UCSD-AML1 (cell line): ENCODE data around the gene MGMT.

Experiments used
- DNase-seq: peaks from one replicate; lab custom pipeline; 2025; ENCODE audit not compliant: unreplicated experiment; lab: John Stamatoyannopoulos, UW

MGMT gene

GRCh38 chr10:129705676-129706075 is 238.6 kb downstream of the MGMT start:
- DNase-seq = no peak

GRCh38 chr10:129706081-129706480 is 239.0 kb downstream of the MGMT start:
- no peak for DNase-seq

- no peak for DNase-seq
These were observed 239.5 kb downstream of the MGMT start for GRCh38 chr10:129706523-129706922.

GRCh38 chr10:129707406-129708388 is 240.7 kb downstream of the MGMT start:
- no peak for DNase-seq

GRCh38 chr10:129709101-129709500 is 242.1 kb downstream of the MGMT start:
- no peak for DNase-seq

- DNase-seq = no peak
These were observed 242.8 kb downstream of the MGMT start for GRCh38 chr10:129709627-129710509.

- DNase-seq = no peak
These were observed 243.4 kb downstream of the MGMT start for GRCh38 chr10:129710510-129710847.

GRCh38 chr10:129711291-129711690 is 244.2 kb downstream of the MGMT start:
- DNase-seq = no peak

GRCh38 chr10:129712000-129712399 is 245.0 kb downstream of the MGMT start:
- no peak for DNase-seq

- no peak for DNase-seq
These were observed 246.7 kb downstream of the MGMT start for GRCh38 chr10:129713659-129714265.

- DNase-seq = no peak
These were observed 248.8 kb downstream of the MGMT start for GRCh38 chr10:129715805-129716204.

- no peak for DNase-seq
These were observed 249.2 kb downstream of the MGMT start for GRCh38 chr10:129716211-129716681.

GRCh38 chr10:129716881-129717280 is 249.8 kb downstream of the MGMT start:
- DNase-seq = no peak

GRCh38 chr10:129717816-129718547 is 250.9 kb downstream of the MGMT start:
- no peak for DNase-seq

- DNase-seq = no peak
These were observed 251.7 kb downstream of the MGMT start for GRCh38 chr10:129718548-129719414.

GRCh38 chr10:129719415-129719739 is 252.3 kb downstream of the MGMT start:
- DNase-seq = no peak

- no peak for DNase-seq
These were observed 253.0 kb downstream of the MGMT start for GRCh38 chr10:129719889-129720590.

GRCh38 chr10:129725011-129725410 is 258.0 kb downstream of the MGMT start:
- DNase-seq = no peak

- DNase-seq = no peak
These were observed 258.4 kb downstream of the MGMT start for GRCh38 chr10:129725482-129725881.
